Measurements from ENCODE around the gene NDUFS8. TPM values are rescaled to one million over a fixed set of nuclear protein-coding genes. Genes with fewer than 3 reads are reported as not detected.

The NDUFS8 gene
- total RNA-seq, 1 donor from 2014 or later: 143 TPM

DNA sequence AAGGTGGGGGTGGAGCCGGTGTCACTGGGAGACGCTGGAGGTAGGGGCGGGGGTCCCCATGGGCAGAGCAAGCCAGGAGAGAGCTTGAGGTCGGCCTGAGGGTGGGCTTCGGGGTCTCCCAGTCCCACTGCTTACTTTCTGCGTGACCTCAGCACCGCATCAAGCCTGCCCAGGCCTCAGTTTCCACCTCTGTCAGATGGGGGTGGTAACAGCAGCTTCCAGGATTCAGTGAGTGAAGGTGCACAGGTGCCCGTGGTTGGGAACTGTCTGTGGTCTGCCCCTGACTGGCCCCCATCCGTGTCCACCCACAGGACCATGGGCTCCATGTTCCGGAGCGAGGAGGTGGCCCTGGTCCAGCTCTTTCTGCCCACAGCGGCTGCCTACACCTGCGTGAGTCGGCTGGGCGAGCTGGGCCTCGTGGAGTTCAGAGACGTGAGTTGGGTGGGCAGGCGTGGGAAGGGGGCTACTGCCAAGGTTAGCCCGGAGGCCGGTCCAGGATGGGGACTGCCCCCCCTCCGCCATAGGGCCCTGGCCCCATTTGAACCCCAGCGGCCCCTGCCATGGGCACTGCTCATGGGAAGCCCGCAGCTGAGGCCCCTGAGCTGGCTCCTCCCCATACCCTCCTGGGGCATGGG lies 10.6 kb downstream of the NDUFS8 start:
- Mint-ChIP-seq H3K27me3 (ENCODE audit: unreplicated experiment) (no peaks in the 10 kb centered on the region), H3K27ac (ENCODE audit: unreplicated experiment) (peak overlapping the region; percentile 84), H3K4me1 (ENCODE audit: unreplicated experiment) (peaks cover 38% of the 10 kb centered on the region), H3K9me3 (ENCODE audit: unreplicated experiment) (no peaks in the 10 kb centered on the region), H3K4me3 (ENCODE audit: unreplicated experiment) (no peak overlapping the region), H3K36me3 (ENCODE audit: unreplicated experiment) (peaks cover 2% of the 10 kb centered on the region)
- no peak for DNase-seq (ENCODE audit: extremely low spot score, unreplicated experiment)
- TF ChIP-seq, protein P1, sequence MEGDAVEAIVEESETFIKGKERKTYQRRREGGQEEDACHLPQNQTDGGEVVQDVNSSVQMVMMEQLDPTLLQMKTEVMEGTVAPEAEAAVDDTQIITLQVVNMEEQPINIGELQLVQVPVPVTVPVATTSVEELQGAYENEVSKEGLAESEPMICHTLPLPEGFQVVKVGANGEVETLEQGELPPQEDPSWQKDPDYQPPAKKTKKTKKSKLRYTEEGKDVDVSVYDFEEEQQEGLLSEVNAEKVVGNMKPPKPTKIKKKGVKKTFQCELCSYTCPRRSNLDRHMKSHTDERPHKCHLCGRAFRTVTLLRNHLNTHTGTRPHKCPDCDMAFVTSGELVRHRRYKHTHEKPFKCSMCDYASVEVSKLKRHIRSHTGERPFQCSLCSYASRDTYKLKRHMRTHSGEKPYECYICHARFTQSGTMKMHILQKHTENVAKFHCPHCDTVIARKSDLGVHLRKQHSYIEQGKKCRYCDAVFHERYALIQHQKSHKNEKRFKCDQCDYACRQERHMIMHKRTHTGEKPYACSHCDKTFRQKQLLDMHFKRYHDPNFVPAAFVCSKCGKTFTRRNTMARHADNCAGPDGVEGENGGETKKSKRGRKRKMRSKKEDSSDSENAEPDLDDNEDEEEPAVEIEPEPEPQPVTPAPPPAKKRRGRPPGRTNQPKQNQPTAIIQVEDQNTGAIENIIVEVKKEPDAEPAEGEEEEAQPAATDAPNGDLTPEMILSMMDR (IDR thresholded peaks at IDR 0.05): no peak

GRCh38 chr11:68041617-68042218 lies 11.2 kb downstream of the NDUFS8 start:
- peaks cover 1% of the 10 kb centered on the region for H3K36me3 Mint-ChIP-seq (ENCODE audit: unreplicated experiment)
- peaks cover 38% of the 10 kb centered on the region for H3K4me1 Mint-ChIP-seq (ENCODE audit: unreplicated experiment)
- no peak for DNase-seq (ENCODE audit: extremely low spot score, unreplicated experiment)
- peak overlapping the region; percentile 80 for H3K27ac Mint-ChIP-seq (ENCODE audit: unreplicated experiment)
- peak overlapping the region; percentile 6 for H3K4me3 Mint-ChIP-seq (ENCODE audit: unreplicated experiment)
- TF ChIP-seq, protein P1 (IDR thresholded peaks at IDR 0.05): no peak
- no peaks in the 10 kb centered on the region for H3K9me3 Mint-ChIP-seq (ENCODE audit: unreplicated experiment)
- no peaks in the 10 kb centered on the region for H3K27me3 Mint-ChIP-seq (ENCODE audit: unreplicated experiment)

- Mint-ChIP-seq H3K9me3 (ENCODE audit: unreplicated experiment) (no peaks in the 10 kb centered on the region), H3K36me3 (ENCODE audit: unreplicated experiment) (no peaks in the 10 kb centered on the region), H3K27ac (ENCODE audit: unreplicated experiment) (no peak overlapping the region), H3K4me3 (ENCODE audit: unreplicated experiment) (no peak overlapping the region), H3K4me1 (ENCODE audit: unreplicated experiment) (peaks cover 36% of the 10 kb centered on the region), H3K27me3 (ENCODE audit: unreplicated experiment) (no peaks in the 10 kb centered on the region)
- TF ChIP-seq, protein P1 (IDR thresholded peaks at IDR 0.05): no peak
- DNase-seq (ENCODE audit: extremely low spot score, unreplicated experiment): peak; percentile 82
These were observed 11.9 kb downstream of the NDUFS8 start for GRCh38 chr11:68042219-68043028.

DNA sequence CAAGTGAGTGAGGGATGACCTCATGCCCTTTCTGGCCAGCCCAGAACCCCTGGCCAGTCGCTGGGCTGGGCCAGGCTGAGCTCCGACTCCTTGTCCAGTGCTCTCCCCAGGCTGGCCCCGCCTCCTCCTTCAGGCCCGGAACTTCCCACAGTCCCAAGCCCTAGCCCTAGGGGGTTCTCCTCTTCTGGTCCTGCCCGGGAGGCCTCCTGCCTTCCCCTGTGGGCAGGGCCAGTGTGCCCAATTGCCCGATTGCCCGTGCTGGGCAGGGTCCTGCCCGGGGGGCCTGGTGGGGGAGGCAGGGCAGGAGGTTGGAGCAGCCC lies 12.5 kb downstream of the NDUFS8 start:
- TF ChIP-seq, protein P1 (IDR thresholded peaks at IDR 0.05): no peak
- H3K4me3 Mint-ChIP-seq (ENCODE audit: unreplicated experiment): no peak overlapping the region
- peak; percentile 83 for DNase-seq (ENCODE audit: extremely low spot score, unreplicated experiment)
- no peaks in the 10 kb centered on the region for H3K9me3 Mint-ChIP-seq (ENCODE audit: unreplicated experiment)
- no peaks in the 10 kb centered on the region for H3K27me3 Mint-ChIP-seq (ENCODE audit: unreplicated experiment)
- H3K27ac Mint-ChIP-seq (ENCODE audit: unreplicated experiment): no peak overlapping the region
- no peaks in the 10 kb centered on the region for H3K36me3 Mint-ChIP-seq (ENCODE audit: unreplicated experiment)
- H3K4me1 Mint-ChIP-seq (ENCODE audit: unreplicated experiment): peaks cover 33% of the 10 kb centered on the region

Measured in osteocyte (in vitro differentiated cells).